Hematopoietic multipotent progenitor cell treated with erythropoietin and hydrocortisone succinate and interleukin-3 and kit ligand, for 15 days (in vitro differentiated cells): ENCODE measurements around the gene RAD51B.
"Not testable (repeated sequence)": the region's sequence is repeated elsewhere in the genome, so short reads cannot be mapped to it uniquely, and the experiment has no call there.

Source experiments
- DNase-seq: peaks from one replicate; pipeline ENCODE4 v3.0.0-alpha.2; 2015; ENCODE audit warnings: low spot score

The RAD51B gene

DNA sequence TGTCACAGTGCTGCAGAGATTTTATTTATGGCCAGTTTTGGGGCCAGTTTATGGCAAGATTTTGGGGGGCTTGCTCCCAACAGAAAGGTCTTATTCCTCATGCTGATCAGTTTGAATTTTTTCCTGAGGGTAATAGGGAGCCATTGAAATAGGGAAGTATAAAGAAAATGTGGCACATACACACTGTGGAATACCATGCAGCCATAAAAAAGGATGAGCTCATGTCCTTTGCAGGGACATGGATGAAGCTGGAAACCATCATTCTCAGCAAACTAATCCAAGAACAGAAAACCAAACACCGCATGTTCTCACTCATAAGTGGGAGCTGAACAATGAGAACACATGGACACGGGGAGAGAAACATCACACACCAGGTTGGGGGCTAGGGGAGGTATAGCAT is 483.4 kb downstream of the RAD51B start:
- not testable (repeated sequence) for DNase-seq

DNA sequence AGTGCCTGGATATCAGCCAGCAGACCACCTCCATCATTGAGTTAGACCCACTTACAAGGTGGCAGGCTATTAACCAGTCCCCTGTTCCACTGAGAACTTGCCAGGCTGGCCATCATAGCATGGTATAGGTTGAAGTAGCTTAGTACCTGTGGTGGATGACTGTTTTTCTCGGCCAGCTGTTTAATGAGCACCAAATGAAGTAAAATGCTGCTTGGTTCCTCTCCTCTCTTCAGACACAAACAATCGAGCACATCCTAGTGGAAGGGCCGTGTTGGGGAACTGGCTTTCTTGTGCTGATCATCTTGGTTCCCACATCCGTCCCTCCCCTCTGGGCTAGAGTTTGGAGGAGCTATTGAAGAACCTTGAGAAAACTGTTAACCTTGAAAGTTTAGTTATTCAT is 486.2 kb downstream of the RAD51B start:
- no peak for DNase-seq

DNA sequence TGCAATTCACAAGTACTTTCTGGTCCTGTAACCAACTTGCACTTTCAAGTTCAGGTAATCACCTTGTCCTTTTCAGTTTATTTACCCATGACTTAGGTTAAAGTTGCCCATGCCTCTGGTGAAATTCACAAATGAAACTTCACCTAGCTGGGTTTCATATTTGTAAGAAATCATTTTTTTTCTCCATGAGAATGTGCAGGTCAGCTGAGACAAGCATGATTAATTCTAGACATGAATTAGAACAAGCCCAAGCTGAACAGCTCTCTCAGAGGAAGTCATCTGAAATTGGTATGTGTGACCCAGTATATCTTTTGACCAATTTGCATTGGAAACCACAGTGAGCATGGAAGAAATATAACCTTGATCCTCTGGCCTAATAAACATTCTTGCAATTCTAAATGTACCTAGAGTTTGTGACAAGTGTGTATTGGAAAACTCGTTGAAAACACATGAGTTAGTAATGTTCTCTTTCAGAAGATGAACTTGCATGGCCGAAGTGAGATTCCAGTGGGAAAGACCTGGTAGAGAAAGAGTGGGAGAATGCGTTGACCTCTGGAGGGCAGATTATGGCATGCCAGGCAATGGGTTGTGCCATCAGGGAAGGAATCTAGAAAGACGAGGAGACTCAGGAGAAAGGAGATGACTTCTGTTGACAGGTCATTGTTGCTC is 486.8 kb downstream of the RAD51B start:
- DNase-seq = no peak

DNA sequence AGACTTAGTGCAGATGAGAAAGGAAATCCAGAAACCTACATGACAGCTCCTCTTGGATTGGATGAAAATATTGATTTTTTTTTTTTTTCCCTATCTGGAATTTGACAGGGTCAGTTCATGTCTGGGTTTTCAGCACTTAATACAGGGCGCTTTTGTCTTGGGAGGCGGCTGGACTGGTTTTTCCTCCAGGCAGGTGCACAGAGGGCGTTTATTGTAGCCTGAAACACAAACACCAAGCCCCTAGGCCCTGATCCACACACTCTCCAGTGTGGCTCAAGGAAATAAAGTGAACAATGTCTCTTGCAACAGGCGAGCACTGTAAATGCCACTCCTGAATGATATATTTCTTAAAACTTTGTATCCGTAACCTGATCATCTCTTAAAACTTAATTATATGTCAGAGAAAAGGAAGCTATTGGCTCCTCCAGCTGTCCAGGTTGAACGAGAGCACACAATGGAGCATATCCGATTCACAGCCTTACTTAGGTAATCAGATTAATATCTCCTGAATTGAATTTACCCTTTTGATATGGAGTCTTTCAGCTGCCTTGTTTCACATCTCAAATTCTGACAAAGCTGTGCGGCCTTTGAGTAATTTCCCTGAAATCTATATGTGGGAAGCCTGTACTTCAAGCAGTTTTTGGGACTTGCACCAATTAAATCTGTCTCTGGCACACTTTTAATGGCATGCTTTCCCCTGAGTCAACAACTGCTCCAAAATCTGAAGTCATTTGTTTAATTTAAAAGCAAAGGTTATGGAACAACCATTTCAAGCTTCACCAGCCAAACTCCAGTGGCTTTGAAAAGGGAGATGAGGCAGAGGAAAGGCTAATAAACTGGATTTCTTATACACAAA is 487.6 kb downstream of the RAD51B start:
- DNase-seq = no peak

DNA sequence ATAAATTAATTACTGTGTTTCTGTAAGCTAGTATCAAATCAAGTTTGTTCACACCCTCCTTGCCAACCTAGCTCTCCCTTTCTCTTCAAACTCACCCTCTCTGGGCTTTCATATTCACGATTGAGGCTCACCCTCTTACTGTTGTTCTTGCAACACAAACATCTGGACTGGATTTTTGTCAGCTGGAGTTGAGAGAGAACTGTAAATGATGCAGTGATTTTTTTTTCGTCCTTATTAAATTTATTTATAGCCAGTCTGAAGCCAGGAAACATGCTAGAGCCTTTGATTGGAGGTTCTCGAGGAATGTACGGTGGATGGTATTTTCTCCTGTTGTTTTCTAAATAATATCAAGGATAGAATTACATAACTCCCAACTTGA is 488.2 kb downstream of the RAD51B start:
- no peak for DNase-seq

DNA sequence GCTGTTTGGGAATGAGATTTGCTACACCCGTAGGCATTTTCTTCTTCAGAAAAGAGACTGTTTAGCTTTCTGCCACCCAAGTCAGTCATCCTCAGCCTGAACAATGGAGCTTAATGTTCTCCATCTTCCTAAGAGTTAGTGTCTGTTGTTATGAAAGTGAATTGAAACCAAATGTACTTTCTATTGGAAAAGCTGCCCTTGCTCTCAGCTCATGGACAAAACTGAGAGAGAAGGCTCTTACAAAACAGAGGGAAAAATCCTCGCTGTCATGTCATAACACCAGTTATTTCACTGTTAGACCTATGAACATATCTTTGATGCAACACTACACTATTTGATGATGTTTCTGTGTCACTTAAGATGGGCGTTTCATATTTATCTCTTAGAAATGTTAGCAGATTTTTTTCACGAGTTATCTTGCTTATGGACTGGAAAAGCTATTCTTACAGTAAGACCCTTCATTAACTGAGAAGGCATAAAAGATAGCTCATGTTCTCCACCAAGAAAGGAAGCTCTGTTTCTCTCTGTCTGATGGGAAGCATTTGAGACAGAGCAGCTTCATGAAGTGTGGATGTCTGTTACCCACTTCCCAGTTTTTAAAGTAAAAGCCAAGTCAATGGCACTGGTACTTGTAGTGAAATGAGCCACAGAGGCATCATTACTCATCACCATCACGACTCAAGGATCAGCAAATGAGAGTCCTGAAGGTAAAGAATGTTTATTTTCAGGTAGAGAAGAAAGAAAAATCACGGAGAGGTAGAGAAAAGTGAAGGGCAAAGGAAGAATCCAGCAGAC is 489.3 kb downstream of the RAD51B start:
- no peak for DNase-seq

DNA sequence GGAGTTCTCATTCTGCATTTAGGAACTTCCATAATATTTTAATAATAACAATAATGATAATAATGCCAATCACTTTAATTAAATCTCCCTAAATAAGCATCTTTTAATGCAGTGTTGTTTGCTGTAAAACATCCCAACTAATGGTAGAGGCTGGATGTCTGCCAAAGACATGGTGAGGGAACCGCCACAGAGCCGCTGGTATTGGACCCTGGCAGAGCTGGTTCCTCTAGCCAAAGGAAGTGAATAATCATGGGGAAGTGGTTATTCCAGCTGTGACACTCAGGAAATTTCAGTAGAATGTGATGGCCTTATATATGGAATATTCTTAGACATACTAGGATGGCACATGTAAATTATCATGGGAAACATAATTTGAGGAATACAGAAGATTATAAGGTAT is 490.0 kb downstream of the RAD51B start:
- DNase-seq = no peak

DNA sequence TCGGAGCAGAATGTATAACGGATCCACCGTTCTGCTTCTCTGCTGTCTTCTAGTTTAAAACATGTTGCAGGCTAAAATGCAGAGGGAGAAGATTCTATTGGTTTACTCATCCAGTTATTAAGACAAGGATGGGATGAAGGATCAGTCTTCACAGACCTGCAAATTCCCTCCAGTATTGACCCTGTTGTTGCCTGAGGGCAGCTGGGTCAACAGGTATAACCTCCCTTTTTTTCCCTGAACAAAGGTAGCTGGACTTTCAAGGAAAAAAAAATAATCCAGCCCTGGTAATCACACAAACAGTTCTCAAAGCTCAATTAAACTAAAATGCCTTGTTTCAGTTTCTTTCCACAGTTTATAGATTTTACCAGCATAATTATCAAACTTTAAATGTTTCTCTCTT is 492.7 kb downstream of the RAD51B start:
- no peak for DNase-seq

DNA sequence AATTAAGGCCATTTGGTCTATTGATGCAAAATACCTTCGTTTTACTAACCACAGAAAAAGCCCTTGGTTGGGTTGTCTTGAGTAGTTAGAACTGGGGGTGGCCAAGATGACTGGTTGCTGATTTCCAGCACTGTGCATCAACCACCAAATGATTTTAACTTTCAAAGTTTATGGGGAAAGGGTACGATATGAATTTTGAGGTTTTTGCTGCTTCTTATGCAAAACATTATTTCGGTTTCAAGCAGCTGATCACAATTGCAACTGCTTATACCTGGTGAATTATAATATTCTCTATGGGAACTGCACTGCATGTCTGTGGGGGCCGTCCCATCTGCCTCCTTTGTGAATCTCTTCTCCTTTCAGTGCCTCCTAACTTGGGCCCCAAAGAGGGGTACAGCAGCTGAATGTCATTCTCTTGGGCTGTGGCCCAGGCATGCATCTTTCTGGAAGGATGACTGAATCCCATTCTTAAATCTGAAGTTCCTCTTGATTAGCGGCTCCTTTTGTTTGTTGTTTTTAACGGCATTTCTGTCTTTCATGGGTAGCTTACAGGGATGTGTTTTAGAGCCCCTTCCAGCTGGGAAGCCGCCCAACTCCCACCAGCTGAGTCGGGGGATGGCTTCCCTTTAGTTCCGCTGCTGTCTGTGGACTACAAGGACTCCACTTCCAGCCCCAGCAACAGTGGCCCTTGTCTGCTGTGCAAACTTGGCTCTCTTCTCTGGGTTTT is 493.5 kb downstream of the RAD51B start:
- DNase-seq = no peak

DNA sequence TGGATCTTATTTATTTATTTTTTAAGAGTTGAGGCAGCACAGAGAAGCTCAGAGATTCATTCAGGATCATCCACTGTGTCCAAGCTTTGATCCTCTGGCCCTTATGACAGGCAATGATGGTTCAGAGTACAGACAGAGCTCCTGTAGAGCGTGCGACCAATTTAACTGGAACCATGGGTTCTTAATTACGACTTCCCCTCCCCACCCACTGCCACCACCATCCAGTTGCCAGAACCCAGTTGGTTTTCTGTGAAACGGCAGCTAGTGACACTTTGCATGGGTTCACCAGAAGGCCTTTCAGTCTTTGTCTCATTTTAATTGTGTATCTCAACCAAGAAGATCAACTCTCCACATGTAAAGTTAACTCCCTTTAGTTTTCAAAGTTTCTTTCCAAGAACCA is 495.1 kb downstream of the RAD51B start:
- DNase-seq = no peak

DNA sequence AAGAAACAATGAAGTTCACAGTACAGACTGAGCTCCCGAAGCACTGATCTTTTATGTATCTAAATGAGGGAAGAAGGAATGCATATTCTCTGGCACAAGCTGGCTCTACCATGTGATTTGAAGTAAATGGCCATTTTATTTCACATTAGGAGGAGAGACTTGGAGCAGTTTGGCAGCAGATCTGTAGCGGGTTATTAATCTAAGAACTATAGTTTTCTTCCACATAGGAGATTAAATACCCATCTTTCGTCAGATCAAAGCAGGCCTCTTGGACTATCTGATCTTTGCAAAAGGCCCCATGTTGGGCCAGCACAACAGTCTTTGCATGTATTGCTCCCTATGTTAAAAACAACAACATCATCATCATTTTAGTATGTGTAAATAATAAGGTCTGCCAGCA is 495.5 kb downstream of the RAD51B start:
- no peak for DNase-seq

DNA sequence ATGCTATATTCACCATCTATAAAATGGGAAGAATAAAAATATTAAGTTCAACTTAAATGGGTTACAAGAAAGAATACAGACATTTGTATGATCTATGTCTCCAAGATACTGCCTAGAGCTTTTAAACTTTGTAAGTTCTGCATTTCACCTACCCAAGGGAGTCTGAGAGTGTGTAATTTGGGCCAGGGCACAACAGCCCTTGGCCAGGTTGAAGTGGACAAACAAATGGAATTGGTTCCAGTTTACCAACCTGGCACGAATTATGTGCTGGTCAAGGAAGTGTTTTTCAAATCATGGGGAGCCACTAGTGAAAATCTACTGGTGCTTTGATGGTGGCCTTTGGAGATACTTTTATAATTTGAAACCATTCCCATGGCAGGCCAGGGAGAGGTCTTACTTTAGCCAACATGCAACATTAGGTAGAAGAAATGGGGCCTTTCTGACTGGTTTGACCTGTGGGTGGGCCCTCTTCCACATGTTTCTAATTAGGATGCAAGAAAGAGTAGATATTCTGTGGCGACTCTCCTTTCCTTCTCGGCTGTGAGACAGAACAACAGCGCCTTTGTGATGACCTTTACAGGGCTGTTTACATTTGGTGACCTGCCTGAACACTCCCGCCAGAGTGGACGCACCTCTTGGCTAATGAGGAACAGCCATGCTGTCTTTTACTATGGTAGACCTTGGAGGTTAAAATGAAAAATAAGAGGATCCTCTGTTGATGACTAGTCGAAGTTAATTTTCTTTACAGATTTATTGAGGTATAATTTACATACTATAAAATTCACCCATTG is 496.7 kb downstream of the RAD51B start:
- no peak for DNase-seq

DNA sequence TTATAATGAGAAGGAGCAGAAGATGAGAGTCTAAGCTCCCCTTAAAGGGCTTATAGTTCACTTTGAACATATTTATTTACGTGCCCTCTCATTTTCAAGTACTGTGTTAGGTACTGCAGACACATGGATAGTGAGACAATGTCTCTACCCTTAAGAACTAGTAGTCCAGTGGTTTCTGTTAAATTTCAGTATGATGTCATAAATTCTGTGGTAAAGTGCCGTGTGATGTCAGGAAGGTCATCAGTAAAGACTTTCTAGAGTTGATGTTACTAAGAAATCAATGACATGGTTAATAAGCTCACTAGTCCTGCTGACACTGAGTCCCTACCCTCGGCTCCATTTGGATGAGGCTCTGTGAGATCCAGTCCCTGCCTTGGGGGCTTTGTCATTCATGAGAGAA is 497.7 kb downstream of the RAD51B start:
- no peak for DNase-seq

DNA sequence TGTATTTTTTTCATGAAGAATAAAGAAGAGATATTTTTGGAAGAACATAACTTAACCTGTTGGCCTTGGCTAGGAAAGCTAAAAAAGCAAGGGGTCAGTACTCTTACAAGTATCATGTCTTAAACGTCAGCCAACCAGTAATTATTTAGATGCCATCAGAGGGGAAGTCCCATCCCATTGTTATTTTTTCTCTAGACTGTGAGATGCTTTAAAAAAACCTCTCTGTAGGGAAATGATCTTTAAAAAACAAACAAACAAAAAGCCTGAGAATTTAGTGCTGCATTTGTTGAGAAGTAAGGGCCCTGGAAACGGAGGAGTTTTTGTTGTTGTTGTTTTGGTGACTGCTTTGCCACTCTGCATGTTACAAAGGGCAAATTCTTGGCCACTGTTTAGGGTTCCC is 499.2 kb downstream of the RAD51B start:
- no peak for DNase-seq

DNA sequence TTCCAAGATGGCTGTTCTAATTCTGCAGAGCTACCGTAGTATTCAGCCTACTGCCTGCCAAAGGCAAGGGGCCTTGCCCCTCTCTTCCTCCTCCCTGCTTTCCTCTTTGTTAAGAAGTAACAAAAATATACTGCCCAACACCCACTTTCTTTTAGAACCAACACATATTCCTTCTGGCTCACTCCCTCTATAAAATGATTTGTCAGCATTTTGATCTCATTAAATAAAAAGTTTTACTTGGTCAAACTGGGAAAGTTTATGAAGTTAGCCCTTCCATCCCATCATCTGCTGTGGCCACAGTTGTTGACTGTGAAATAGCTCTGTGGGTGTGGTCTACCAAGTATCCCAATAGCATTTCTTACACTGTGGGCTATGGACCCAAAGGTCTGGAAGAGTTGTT is 500.9 kb downstream of the RAD51B start:
- DNase-seq = no peak

DNA sequence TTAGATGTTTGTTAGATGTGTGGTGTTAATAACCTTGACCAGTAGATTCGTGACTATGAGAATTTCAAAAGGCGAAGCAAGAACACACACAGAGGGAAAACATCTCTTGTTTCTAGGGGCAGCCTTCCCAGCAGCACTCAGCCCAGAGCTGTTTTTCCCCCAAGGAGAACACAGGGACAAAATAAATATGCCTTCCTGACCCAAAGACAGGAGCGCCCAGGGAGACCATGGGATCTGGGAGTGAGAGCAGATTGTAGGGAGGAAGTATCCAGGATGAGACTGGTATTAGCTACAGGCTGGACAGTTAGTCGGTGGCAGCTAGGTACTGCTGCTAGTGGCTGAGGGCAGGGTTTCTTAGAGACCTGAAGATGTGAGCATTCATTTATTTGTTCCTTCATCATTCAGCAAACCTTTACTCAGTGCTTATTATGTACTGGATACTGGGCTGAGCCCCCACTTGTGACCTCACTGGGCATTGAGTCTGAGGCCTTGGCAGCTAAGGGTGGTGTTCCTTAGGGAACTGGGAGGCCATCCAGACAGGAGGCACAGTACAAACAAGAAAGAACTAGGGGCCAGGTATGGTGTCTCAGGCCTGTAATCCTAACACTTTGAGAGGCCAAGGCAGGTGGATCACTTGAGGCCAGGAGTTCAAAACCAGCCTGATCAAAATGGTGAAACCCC is 503.5 kb downstream of the RAD51B start:
- no peak for DNase-seq

DNA sequence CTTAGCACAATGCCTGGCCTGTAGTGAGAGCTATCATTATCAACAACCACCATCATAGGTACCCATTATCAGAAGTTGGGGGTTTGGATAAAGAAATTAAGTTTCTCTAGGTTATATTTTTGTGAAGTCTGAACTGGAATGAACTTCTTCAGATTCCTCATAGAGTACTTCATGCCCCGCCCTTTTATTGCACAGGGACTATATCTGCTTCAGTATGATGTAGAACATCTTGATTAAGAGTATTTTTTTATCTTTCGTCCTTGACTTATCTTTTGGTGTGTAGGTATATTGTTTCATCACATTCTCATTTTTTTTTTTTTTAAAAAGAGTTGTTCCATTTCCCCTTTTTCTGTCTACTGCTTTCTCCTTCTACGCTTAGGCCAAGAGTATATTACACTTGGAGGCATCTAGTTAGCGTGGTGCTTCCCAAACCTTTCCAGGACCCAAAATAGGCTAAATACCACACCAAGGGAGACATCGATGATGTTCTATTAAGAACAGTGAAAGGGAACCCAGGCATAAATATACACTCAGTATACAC is 505.8 kb downstream of the RAD51B start:
- DNase-seq = no peak

DNA sequence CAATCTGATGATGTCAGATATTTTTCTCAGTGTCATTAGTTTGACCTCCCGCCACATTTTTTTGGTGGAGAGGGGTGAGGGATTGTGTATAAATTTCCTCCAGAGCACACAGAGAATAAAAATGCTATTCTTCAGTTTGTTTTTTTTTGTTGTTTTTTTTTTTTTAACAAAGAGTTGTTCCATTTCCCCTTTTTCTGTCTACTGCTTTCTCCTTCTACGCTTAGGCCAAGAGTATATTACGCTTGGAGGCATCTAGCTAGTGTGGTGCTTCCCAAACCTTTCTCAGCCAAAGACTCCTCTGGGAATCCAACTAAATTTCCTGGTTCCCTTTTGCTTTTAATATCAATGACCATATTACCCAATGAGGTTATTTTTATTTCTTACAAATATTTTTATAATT is 507.7 kb downstream of the RAD51B start:
- no peak for DNase-seq

DNA sequence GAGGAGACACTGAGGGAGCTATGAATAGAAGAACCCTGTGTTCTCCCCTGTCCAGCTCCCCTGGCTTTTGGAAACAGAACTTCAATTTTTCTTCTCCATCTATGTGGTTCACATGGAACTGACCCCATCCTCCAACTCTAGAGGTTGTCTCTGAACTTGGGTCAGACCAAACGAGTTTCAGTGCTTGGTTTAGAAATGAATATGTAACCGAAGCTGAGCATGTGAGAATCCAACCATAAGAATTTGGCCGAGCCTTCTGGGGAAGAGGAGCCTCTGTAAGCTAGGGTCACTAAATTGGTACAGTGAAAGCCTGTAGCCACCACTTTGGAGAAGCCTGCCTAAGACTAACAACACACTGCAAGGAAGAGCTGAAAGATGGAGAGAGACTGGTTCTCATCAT is 508.9 kb downstream of the RAD51B start:
- no peak for DNase-seq

DNA sequence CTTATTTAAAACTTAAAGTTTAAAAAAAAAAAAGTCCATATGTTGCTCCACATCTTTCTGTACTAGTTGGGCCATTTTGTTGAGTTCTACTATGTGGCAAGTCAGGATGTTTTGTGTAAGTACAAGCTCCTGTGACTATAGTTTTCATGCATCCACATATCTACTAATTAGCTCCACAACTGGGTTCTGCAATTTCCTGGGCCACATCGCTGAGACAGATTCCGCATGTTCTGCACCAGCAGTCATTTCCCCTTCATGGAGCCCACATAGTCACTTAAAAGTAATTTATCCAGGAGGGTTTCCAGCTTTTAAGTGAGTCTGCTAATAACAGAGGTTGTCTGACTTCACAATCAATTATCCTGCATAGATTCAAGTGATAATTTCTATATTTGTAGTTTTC is 511.8 kb downstream of the RAD51B start:
- no peak for DNase-seq

DNA sequence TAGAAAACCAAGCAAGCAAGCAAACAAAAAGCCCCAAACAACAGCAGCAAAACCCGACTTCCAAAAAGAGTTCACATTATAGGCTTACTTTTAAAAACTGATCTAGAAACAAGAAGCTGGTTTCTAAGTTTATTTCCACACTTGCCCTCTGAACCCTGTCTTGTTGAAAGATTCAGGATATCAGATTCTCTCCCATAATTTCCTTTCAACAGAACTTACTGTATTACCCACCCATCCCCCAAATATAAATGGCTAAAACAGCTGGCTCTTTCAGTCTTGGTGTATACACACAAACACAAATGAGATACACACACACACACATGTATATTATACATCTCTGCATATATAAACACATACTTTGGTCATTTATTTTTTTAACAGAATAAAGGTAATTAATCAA is 512.4 kb downstream of the RAD51B start:
- no peak for DNase-seq
